ENCODE data around the gene KLF13.

DNA sequence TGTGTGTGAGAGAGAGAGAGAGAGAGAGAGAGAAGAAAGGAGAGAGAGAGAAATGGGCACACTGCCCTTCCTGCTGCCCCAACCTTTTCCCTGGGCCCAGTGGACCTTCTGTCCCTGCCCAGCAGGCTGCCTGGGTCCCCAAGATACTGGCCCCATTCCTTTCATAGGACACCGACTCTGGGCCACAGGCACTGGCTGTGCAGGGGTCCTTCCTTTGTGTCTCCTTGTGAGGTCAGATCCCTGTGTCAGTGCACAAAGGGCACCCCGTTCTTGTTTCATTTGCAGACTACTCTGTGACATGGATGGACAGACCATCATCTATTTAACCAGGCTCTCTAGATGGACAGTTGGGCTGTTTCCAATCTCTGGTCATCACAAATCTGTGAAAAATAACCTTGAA is 21.3 kb upstream of the KLF13 start:
- TF ChIP-seq, protein P1, sequence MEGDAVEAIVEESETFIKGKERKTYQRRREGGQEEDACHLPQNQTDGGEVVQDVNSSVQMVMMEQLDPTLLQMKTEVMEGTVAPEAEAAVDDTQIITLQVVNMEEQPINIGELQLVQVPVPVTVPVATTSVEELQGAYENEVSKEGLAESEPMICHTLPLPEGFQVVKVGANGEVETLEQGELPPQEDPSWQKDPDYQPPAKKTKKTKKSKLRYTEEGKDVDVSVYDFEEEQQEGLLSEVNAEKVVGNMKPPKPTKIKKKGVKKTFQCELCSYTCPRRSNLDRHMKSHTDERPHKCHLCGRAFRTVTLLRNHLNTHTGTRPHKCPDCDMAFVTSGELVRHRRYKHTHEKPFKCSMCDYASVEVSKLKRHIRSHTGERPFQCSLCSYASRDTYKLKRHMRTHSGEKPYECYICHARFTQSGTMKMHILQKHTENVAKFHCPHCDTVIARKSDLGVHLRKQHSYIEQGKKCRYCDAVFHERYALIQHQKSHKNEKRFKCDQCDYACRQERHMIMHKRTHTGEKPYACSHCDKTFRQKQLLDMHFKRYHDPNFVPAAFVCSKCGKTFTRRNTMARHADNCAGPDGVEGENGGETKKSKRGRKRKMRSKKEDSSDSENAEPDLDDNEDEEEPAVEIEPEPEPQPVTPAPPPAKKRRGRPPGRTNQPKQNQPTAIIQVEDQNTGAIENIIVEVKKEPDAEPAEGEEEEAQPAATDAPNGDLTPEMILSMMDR (IDR thresholded peaks at IDR 0.05; ENCODE audit: low read length) = no peak
- no peak for TF ChIP-seq EZH2 (IDR thresholded peaks at IDR 0.05; ENCODE audit: borderline replicate concordance, low read length)

Measured in OCI-LY1 (cell line).